ENCODE data around the gene CNP.
A peak's percentile ranks its signal among the peaks of the same experiment; 100 is the strongest.
"Not testable (repeated sequence)": the region's sequence is repeated elsewhere in the genome, so short reads cannot be mapped to it uniquely, and the experiment has no call there.

Gene CNP

GRCh38 chr17:41966463-41967140, at the start of gene CNP:
CNP (plus strand) TSS chr17:41966795; CDS start chr17:41966885, 90 bp downstream.
- peak; percentile 87 for DNase-seq

GRCh38 chr17:41917192-41917591, 49.4 kb upstream of the CNP start:
- no peak for DNase-seq

- DNase-seq: peak; percentile 19
These were observed 48.8 kb upstream of the CNP start for GRCh38 chr17:41917679-41918313.

- DNase-seq: peak; percentile 95
These were observed 48.1 kb upstream of the CNP start, which contains the start of gene ACLY for GRCh38 chr17:41918314-41919164. ACLY (minus strand) TSS chr17:41918951; CDS start chr17:41913873, 5,078 bp downstream.

- no peak for DNase-seq
These were observed 47.3 kb upstream of the CNP start for GRCh38 chr17:41919165-41919817.

GRCh38 chr17:41919840-41920579, 46.6 kb upstream of the CNP start:
- DNase-seq: no peak

GRCh38 chr17:41920580-41920955, 46.0 kb upstream of the CNP start:
- no peak for DNase-seq

- no peak for DNase-seq
These were observed 40.5 kb upstream of the CNP start for GRCh38 chr17:41925991-41926590.

GRCh38 chr17:41928693-41929251, 37.8 kb upstream of the CNP start:
- no peak for DNase-seq

- DNase-seq: peak; percentile 93
These were observed 36.4 kb upstream of the CNP start, which contains the start of gene ODAD4 for GRCh38 chr17:41930009-41930832. ODAD4 (plus strand) TSS chr17:41930617; CDS start chr17:41930724, 107 bp downstream.

- DNase-seq: not testable (repeated sequence)
These were observed 35.8 kb upstream of the CNP start for GRCh38 chr17:41930833-41931156.

- DNase-seq: not testable (repeated sequence)
These were observed 34.9 kb upstream of the CNP start for GRCh38 chr17:41931715-41932114.

GRCh38 chr17:41932816-41933389, 33.7 kb upstream of the CNP start:
- DNase-seq: no peak

- DNase-seq: no peak
These were observed 31.0 kb upstream of the CNP start for GRCh38 chr17:41935641-41936040.

- no peak for DNase-seq
These were observed 28.3 kb upstream of the CNP start for GRCh38 chr17:41937970-41938954.

GRCh38 chr17:41939044-41939692, 27.4 kb upstream of the CNP start:
- DNase-seq: no peak

- no peak for DNase-seq
These were observed 26.9 kb upstream of the CNP start for GRCh38 chr17:41939693-41940090.

GRCh38 chr17:41941168-41941567, 25.4 kb upstream of the CNP start:
- no peak for DNase-seq
